GM23338 (cell line): ENCODE data around the gene ERMN. TPM values are rescaled to one million over a fixed set of nuclear protein-coding genes. Genes with fewer than 3 reads are reported as not detected.

Source experiments
- ATAC-seq: fragments of 200-7000 bp; cut with Tn5 transposase; 3 replicates; pipeline ENCODE4 v1.9.1; 2020
- DNase-seq: peaks from one replicate; pipeline ENCODE4 v3.0.0-alpha.2; 2015; ENCODE audit warnings: low spot score
- H2AFZ ChIP-seq: fragments of 200-600 bp; sonication (generic); 2 replicates; pipeline ENCODE4 v1.8.0; 2016; ENCODE audit warnings: antibody characterized with exemption, mild to moderate bottlenecking, moderate library complexity
- H3F3A ChIP-seq: fragments of 200-600 bp; sonication (generic); replicated peaks from 2 replicates; pipeline ENCODE4 v1.8.0; 2017; ENCODE audit warnings: antibody characterized with exemption, mixed run types, low read depth
- H3K27ac ChIP-seq: fragments of 200-600 bp; sonication (generic); 2 replicates; pipeline ENCODE4 v1.6.1; 2016; ENCODE audit warnings: low read depth
- H3K27me3 ChIP-seq: fragments of 200-600 bp; sonication (generic); 2 replicates; pipeline ENCODE4 v1.8.0; 2016; ENCODE audit warnings: mild to moderate bottlenecking, mixed run types, moderate library complexity; ENCODE audit not compliant: insufficient read depth
- H3K36me3 ChIP-seq: fragments of 200-600 bp; sonication (generic); 2 replicates; pipeline ENCODE4 v1.8.0; 2016; ENCODE audit warnings: mild to moderate bottlenecking; ENCODE audit not compliant: insufficient read depth
- H3K4me1 ChIP-seq: fragments of 200-600 bp; sonication (generic); 2 replicates; pipeline ENCODE4 v1.8.0; 2016; ENCODE audit warnings: mild to moderate bottlenecking, moderate library complexity; ENCODE audit not compliant: insufficient read depth
- H3K4me2 ChIP-seq: fragments of 200-600 bp; sonication (generic); 2 replicates; pipeline ENCODE4 v1.7.1; 2017; ENCODE audit warnings: mixed run types
- H3K4me3 ChIP-seq: fragments of 200-600 bp; sonication (generic); 2 replicates; pipeline ENCODE4 v1.6.1; 2016; ENCODE audit warnings: mixed run types
- H3K79me2 ChIP-seq: fragments of 200-600 bp; sonication (generic); replicated peaks from 2 replicates; pipeline ENCODE4 v1.8.0; 2017; ENCODE audit warnings: mild to moderate bottlenecking; ENCODE audit not compliant: insufficient read depth
- H3K9me2 ChIP-seq: fragments of 200-600 bp; sonication (generic); 2 replicates; pipeline ENCODE4 v1.8.0; 2017; ENCODE audit not compliant: insufficient read depth
- H4K20me1 ChIP-seq: fragments of 200-600 bp; sonication (generic); replicated peaks from 2 replicates; pipeline ENCODE4 v1.8.0; 2017; ENCODE audit warnings: mild to moderate bottlenecking; ENCODE audit not compliant: insufficient read depth
- H3K27ac Mint-ChIP-seq: 2 replicates; pipeline ENCODE4 v1.8.0; 2020; ENCODE audit warnings: inconsistent platforms, mild to moderate bottlenecking, moderate library complexity, mixed read lengths
- H3K27me3 Mint-ChIP-seq: 3 replicates; pipeline ENCODE4 v1.8.0; 2022; ENCODE audit warnings: low read depth, mild to moderate bottlenecking, moderate library complexity, mixed read lengths, inconsistent platforms; ENCODE audit not compliant: insufficient read depth, poor library complexity
- H3K36me3 Mint-ChIP-seq: 3 replicates; pipeline ENCODE4 v1.8.0; 2021; ENCODE audit warnings: low read depth, mild to moderate bottlenecking, inconsistent platforms, moderate library complexity, mixed read lengths
- H3K4me1 Mint-ChIP-seq: 3 replicates; pipeline ENCODE4 v1.8.0; 2020; ENCODE audit warnings: mild to moderate bottlenecking, inconsistent platforms, mixed read lengths
- H3K4me3 Mint-ChIP-seq: 3 replicates; pipeline ENCODE4 v1.8.0; 2021; ENCODE audit warnings: moderate library complexity, mild to moderate bottlenecking, inconsistent platforms, mixed read lengths
- H3K9me3 Mint-ChIP-seq: 3 replicates; pipeline ENCODE4 v1.8.0; 2020; ENCODE audit warnings: moderate library complexity, mild to moderate bottlenecking, inconsistent platforms, mixed read lengths
- CREB1 ChIP-seq: fragments of 250-450 bp; sonication (Bioruptor Pico); IDR thresholded peaks from 2 replicates; pipeline ENCODE4 v1.5.0; 2020; ENCODE audit warnings: low read depth, mild to moderate bottlenecking, moderate library complexity
- CTCF ChIP-seq, 2 experiments: fragments of 200-600 bp in 1 of 2; sonication (generic) in 1 of 2; conservative IDR thresholded peaks; 2 replicates each; pipeline versions ENCODE4 v1.5.1 to v1.6.1; 2016 to 2017; ENCODE audit warnings: antibody characterized with exemption in 2 of 2, low read depth in 2 of 2, mild to moderate bottlenecking in 2 of 2, moderate library complexity in 1 of 2
- ETS1 ChIP-seq: IDR thresholded peaks from 2 replicates; pipeline ENCODE4 v1.6.1; 2016; ENCODE audit warnings: antibody characterized with exemption
- EZH2 ChIP-seq: fragments of 200-600 bp; sonication (generic); IDR thresholded peaks from one replicate; pipeline ENCODE4 v1.8.0; 2017; ENCODE audit warnings: antibody characterized with exemption, mild to moderate bottlenecking, low read depth; ENCODE audit not compliant: unreplicated experiment
- EZH2phosphoT487 ChIP-seq: fragments of 200-600 bp; sonication (generic); IDR thresholded peaks from one replicate; pipeline ENCODE4 v1.8.1; 2018; ENCODE audit warnings: antibody characterized with exemption; ENCODE audit not compliant: unreplicated experiment
- JUNB ChIP-seq: IDR thresholded peaks from one replicate; pipeline ENCODE4 v1.6.1; 2016; ENCODE audit warnings: antibody characterized with exemption; ENCODE audit not compliant: unreplicated experiment
- NANOG ChIP-seq: IDR thresholded peaks from 2 replicates; pipeline ENCODE4 v1.6.1; 2016; ENCODE audit warnings: antibody characterized with exemption, borderline replicate concordance
- POLR2AphosphoS5 ChIP-seq: IDR thresholded peaks from 2 replicates; pipeline ENCODE4 v1.6.1; 2016; ENCODE audit warnings: antibody characterized with exemption, low read depth
- REST ChIP-seq: IDR thresholded peaks from one replicate; pipeline ENCODE4 v1.6.1; 2018; ENCODE audit warnings: antibody characterized with exemption; ENCODE audit not compliant: unreplicated experiment
- STAT1 ChIP-seq: IDR thresholded peaks from one replicate; pipeline ENCODE4 v1.6.1; 2016; ENCODE audit warnings: antibody characterized with exemption; ENCODE audit not compliant: unreplicated experiment
- ZNF114 ChIP-seq: fragments of 250-450 bp; sonication (Bioruptor Pico); IDR thresholded peaks from 2 replicates; pipeline ENCODE4 v1.5.0; 2020; ENCODE audit warnings: mild to moderate bottlenecking, moderate library complexity
- ZNF331 ChIP-seq: fragments of 250-450 bp; sonication (Bioruptor Pico); IDR thresholded peaks from 2 replicates; pipeline ENCODE4 v1.5.0; 2020; ENCODE audit warnings: low read depth, mild to moderate bottlenecking, moderate library complexity
- ZNF462 ChIP-seq: fragments of 250-450 bp; sonication (Bioruptor Pico); IDR thresholded peaks from 2 replicates; pipeline ENCODE4 v1.5.0; 2020; ENCODE audit warnings: mild to moderate bottlenecking, moderate library complexity
- polyA plus RNA-seq: library from polyadenylated mRNA; unstranded; fragments of >200 nt; fragmentation: Nextera tagmentation; extraction: Ambion mirVana; gene quantifications from 2 replicates; pipeline ENCODE4 v1.2.1, GENCODE V29; 2016
- total RNA-seq: library from RNA; depleted of rRNA; stranded (reverse); fragments of >200 nt; shearing (Covaris generic); gene quantifications from 2 replicates; pipeline ENCODE4 v1.2.3, GENCODE V29; 2014

ERMN gene
- total and polyA plus RNA-seq, 2 experiments from 2014 or later, result 0.35 to 0.44 TPM

- Histone ChIP-seq H3K9me2 (0 out of 2 replicates have a peak, but pooled peaks cover 2% of the 10 kb centered on the region), H3K36me3 (no peaks in the 10 kb centered on the region), H3K79me2 (no peaks in the 10 kb centered on the region), H3K4me2 (no peak overlapping the region), H3K27me3 (no peaks in the 10 kb centered on the region), H3K27ac (no peak overlapping the region), H3K4me1 (no peaks in the 10 kb centered on the region), H3F3A (no peaks in the 10 kb centered on the region), H2AFZ (no peak overlapping the region), H3K4me3 (no peak overlapping the region), H4K20me1 (no peaks in the 10 kb centered on the region)
- Mint-ChIP-seq H3K4me1 (peaks cover 8% of the 10 kb centered on the region), H3K27ac (no peak overlapping the region), H3K9me3 (peaks cover 28% of the 10 kb centered on the region), H3K4me3 (no peak overlapping the region), H3K36me3 (peaks cover 19% of the 10 kb centered on the region), H3K27me3 (peaks cover 5% of the 10 kb centered on the region)
- no peak for TF ChIP-seq ETS1
- TF ChIP-seq EZH2, result no peak
- no peak for TF ChIP-seq CREB1
- TF ChIP-seq POLR2AphosphoS5, result no peak
- no peak for TF ChIP-seq REST
- TF ChIP-seq CTCF (conservative IDR thresholded peaks at IDR 0.05; ENCODE audit: low read depth in 2 of 2), result no peak
- no peak for TF ChIP-seq ZNF331 (CRISPR knock-in tag)
- TF ChIP-seq ZNF114 (CRISPR knock-in tag), result no peak
- TF ChIP-seq EZH2phosphoT487, result no peak
- no peak for TF ChIP-seq STAT1
- no peak for TF ChIP-seq ZNF462 (CRISPR knock-in tag)
- no peak for TF ChIP-seq NANOG
- TF ChIP-seq JUNB, result no peak
- no peak for DNase-seq
- ATAC-seq, result no peak
Observed at GRCh38 chr2:157359628-157360027, 34.0 kb upstream of the ERMN start.
